ENCODE results near the gene CFAP58. TPM values are rescaled to one million over a fixed set of nuclear protein-coding genes. Genes with fewer than 3 reads are reported as not detected.

Gene CFAP58
- total RNA-seq, 2 experiments from 2014 or later: 0.60 to 0.64 TPM

GRCh38 chr10:104368381-104368780, 14.7 kb downstream of the CFAP58 start:
- POLR2A ChIA-PET: interaction anchor here (0.6 kb wide), 1 partner anchor 90 kb away, joined by 3 read pairs; no protein-coding TSS in a partner anchor
- peaks cover 2% of the 10 kb centered on the region for H3K9me3 Mint-ChIP-seq (ENCODE audit: low read depth)
- CTCF ChIA-PET: interaction anchor here (0.7 to 1.6 kb wide), 5 partner anchors 17 to 95 kb away, joined by 3 to 7 read pairs (median 4); no protein-coding TSS in a partner anchor
- H3K4me1 Mint-ChIP-seq: no peaks in the 10 kb centered on the region
- H3K36me3 Mint-ChIP-seq (ENCODE audit: low read depth): no peaks in the 10 kb centered on the region
- no peak overlapping the region for H3K27ac Mint-ChIP-seq
- ATAC-seq (no peak), DNase-seq (no peak)
- H3K27me3 Mint-ChIP-seq: peaks cover 11% of the 10 kb centered on the region
- intact Hi-C loops (cut with DNase I, micrococcal nuclease): no loop called here
- no peak overlapping the region for H3K4me3 Mint-ChIP-seq

- no peaks in the 10 kb centered on the region for H3K4me1 Mint-ChIP-seq
- H3K36me3 Mint-ChIP-seq (ENCODE audit: low read depth): no peaks in the 10 kb centered on the region
- no peak for DNase-seq
- H3K4me3 Mint-ChIP-seq: no peak overlapping the region
- CTCF ChIA-PET: interaction anchor here (0.7 to 1.6 kb wide), 2 partner anchors 9 to 123 kb away, joined by 3 read pairs; no protein-coding TSS in a partner anchor
- no peak for ATAC-seq
- H3K9me3 Mint-ChIP-seq (ENCODE audit: low read depth): peaks cover 2% of the 10 kb centered on the region
- H3K27ac Mint-ChIP-seq: no peak overlapping the region
- H3K27me3 Mint-ChIP-seq: peaks cover 13% of the 10 kb centered on the region
- POLR2A ChIA-PET: no interaction called here
- intact Hi-C loops (cut with DNase I, micrococcal nuclease): no loop called here
Measured at GRCh38 chr10:104371753-104372152, 18.1 kb downstream of the CFAP58 start.

GRCh38 chr10:104374591-104374990, 21.0 kb downstream of the CFAP58 start:
- H3K27me3 Mint-ChIP-seq: peaks cover 17% of the 10 kb centered on the region
- ChIA-PET CTCF (no interaction called here), POLR2A (no interaction called here)
- H3K4me1 Mint-ChIP-seq: no peaks in the 10 kb centered on the region
- H3K9me3 Mint-ChIP-seq (ENCODE audit: low read depth): peaks cover 2% of the 10 kb centered on the region
- no peak overlapping the region for H3K27ac Mint-ChIP-seq
- no peak overlapping the region for H3K4me3 Mint-ChIP-seq
- ATAC-seq (no peak), DNase-seq (no peak)
- intact Hi-C loops (cut with DNase I, micrococcal nuclease): no loop called here
- no peaks in the 10 kb centered on the region for H3K36me3 Mint-ChIP-seq (ENCODE audit: low read depth)

- Mint-ChIP-seq H3K4me1 (no peaks in the 10 kb centered on the region), H3K27me3 (peaks cover 13% of the 10 kb centered on the region), H3K9me3 (ENCODE audit: low read depth) (no peaks in the 10 kb centered on the region), H3K4me3 (no peak overlapping the region), H3K36me3 (ENCODE audit: low read depth) (no peaks in the 10 kb centered on the region), H3K27ac (no peak overlapping the region)
- intact Hi-C loops (cut with DNase I, micrococcal nuclease): no loop called here
- ATAC-seq: no peak
- ChIA-PET POLR2A (no interaction called here), CTCF (interaction anchor here (0.7 to 1.2 kb wide), 3 partner anchors 11 to 93 kb away, joined by 3 to 4 read pairs (median 4); no protein-coding TSS in a partner anchor)
- no peak for DNase-seq
Measured at GRCh38 chr10:104376784-104377300, 23.2 kb downstream of the CFAP58 start.

GRCh38 chr10:104380336-104380735, 26.7 kb downstream of the CFAP58 start:
- H3K36me3 Mint-ChIP-seq (ENCODE audit: low read depth): no peaks in the 10 kb centered on the region
- H3K27ac Mint-ChIP-seq: no peak overlapping the region
- H3K9me3 Mint-ChIP-seq (ENCODE audit: low read depth): no peaks in the 10 kb centered on the region
- H3K4me1 Mint-ChIP-seq: no peaks in the 10 kb centered on the region
- ATAC-seq (no peak), DNase-seq (no peak)
- intact Hi-C loops (cut with DNase I, micrococcal nuclease): no loop called here
- POLR2A ChIA-PET: interaction anchor here (0.6 kb wide), 1 partner anchor 175 kb away, joined by 5 read pairs; no protein-coding TSS in a partner anchor
- peaks cover 12% of the 10 kb centered on the region for H3K27me3 Mint-ChIP-seq
- H3K4me3 Mint-ChIP-seq: no peak overlapping the region
- CTCF ChIA-PET: interaction anchor here (0.7 to 2.1 kb wide), 4 partner anchors 9 to 169 kb away, joined by 3 to 6 read pairs (median 3); no protein-coding TSS in a partner anchor

GRCh38 chr10:104387130-104387888, 33.7 kb downstream of the CFAP58 start:
- Mint-ChIP-seq H3K27ac (no peak overlapping the region), H3K36me3 (ENCODE audit: low read depth) (no peaks in the 10 kb centered on the region), H3K27me3 (peaks cover 12% of the 10 kb centered on the region), H3K4me3 (no peak overlapping the region), H3K9me3 (ENCODE audit: low read depth) (no peaks in the 10 kb centered on the region), H3K4me1 (peaks cover 13% of the 10 kb centered on the region)
- no peak for ATAC-seq
- no peak for DNase-seq
- ChIA-PET POLR2A (no interaction called here), CTCF (interaction anchor here (0.7 to 1.4 kb wide), 4 partner anchors 13 to 96 kb away, joined by 3 to 4 read pairs (median 4); no protein-coding TSS in a partner anchor)
- intact Hi-C loops (cut with DNase I, micrococcal nuclease): no loop called here

GRCh38 chr10:104388830-104389229, 35.2 kb downstream of the CFAP58 start:
- no peaks in the 10 kb centered on the region for H3K36me3 Mint-ChIP-seq (ENCODE audit: low read depth)
- DNase-seq (no peak), ATAC-seq (no peak)
- H3K9me3 Mint-ChIP-seq (ENCODE audit: low read depth): no peaks in the 10 kb centered on the region
- H3K27me3 Mint-ChIP-seq: peaks cover 16% of the 10 kb centered on the region
- no peak overlapping the region for H3K4me3 Mint-ChIP-seq
- ChIA-PET CTCF (no interaction called here), POLR2A (no interaction called here)
- H3K27ac Mint-ChIP-seq: no peak overlapping the region
- intact Hi-C loops (cut with DNase I, micrococcal nuclease): no loop called here
- H3K4me1 Mint-ChIP-seq: peaks cover 13% of the 10 kb centered on the region

- intact Hi-C loops (cut with DNase I, micrococcal nuclease): no loop called here
- DNase-seq (peak; percentile 7), ATAC-seq (peak; percentile 36)
- Mint-ChIP-seq H3K36me3 (ENCODE audit: low read depth) (no peaks in the 10 kb centered on the region), H3K27me3 (peaks cover 13% of the 10 kb centered on the region), H3K4me3 (no peak overlapping the region), H3K4me1 (peaks cover 13% of the 10 kb centered on the region), H3K9me3 (ENCODE audit: low read depth) (no peaks in the 10 kb centered on the region), H3K27ac (no peak overlapping the region)
- POLR2A ChIA-PET: interaction anchor here (0.7 kb wide), 1 partner anchor 1749 kb away, joined by 4 read pairs; no protein-coding TSS in a partner anchor
- CTCF ChIA-PET: no interaction called here
Measured at GRCh38 chr10:104391150-104391968, 37.7 kb downstream of the CFAP58 start.

GRCh38 chr10:104391969-104392296, 38.3 kb downstream of the CFAP58 start:
- no peaks in the 10 kb centered on the region for H3K36me3 Mint-ChIP-seq (ENCODE audit: low read depth)
- no peak overlapping the region for H3K4me3 Mint-ChIP-seq
- ATAC-seq (no peak), DNase-seq (no peak)
- H3K4me1 Mint-ChIP-seq: peaks cover 13% of the 10 kb centered on the region
- no peaks in the 10 kb centered on the region for H3K9me3 Mint-ChIP-seq (ENCODE audit: low read depth)
- H3K27ac Mint-ChIP-seq: no peak overlapping the region
- ChIA-PET POLR2A (interaction anchor here (0.7 kb wide), 1 partner anchor 1748 kb away, joined by 4 read pairs; no protein-coding TSS in a partner anchor), CTCF (no interaction called here)
- peaks cover 13% of the 10 kb centered on the region for H3K27me3 Mint-ChIP-seq
- intact Hi-C loops (cut with DNase I, micrococcal nuclease): no loop called here

GRCh38 chr10:104393387-104393786, 39.8 kb downstream of the CFAP58 start:
- POLR2A ChIA-PET: no interaction called here
- no peak overlapping the region for H3K27ac Mint-ChIP-seq

GRCh38 chr10:104396581-104396980, 42.9 kb downstream of the CFAP58 start:
- POLR2A ChIA-PET: no interaction called here
- intact Hi-C loops (cut with DNase I, micrococcal nuclease): no loop called here

More at GRCh38 chr10:104393387-104393786, 39.8 kb downstream of the CFAP58 start:
- ATAC-seq: no peak
- Mint-ChIP-seq H3K4me3 (no peak overlapping the region), H3K36me3 (ENCODE audit: low read depth) (no peaks in the 10 kb centered on the region), H3K9me3 (ENCODE audit: low read depth) (no peaks in the 10 kb centered on the region), H3K27me3 (peaks cover 22% of the 10 kb centered on the region), H3K4me1 (peaks cover 4% of the 10 kb centered on the region)
- CTCF ChIA-PET: interaction anchor here (0.6 to 1.9 kb wide), 5 partner anchors 9 to 708 kb away, joined by 3 to 5 read pairs (median 3); no protein-coding TSS in a partner anchor
- intact Hi-C loops (cut with DNase I, micrococcal nuclease): no loop called here
- no peak for DNase-seq

More at GRCh38 chr10:104396581-104396980, 42.9 kb downstream of the CFAP58 start:
- H3K36me3 Mint-ChIP-seq (ENCODE audit: low read depth): no peaks in the 10 kb centered on the region
- no peaks in the 10 kb centered on the region for H3K9me3 Mint-ChIP-seq (ENCODE audit: low read depth)
- H3K4me1 Mint-ChIP-seq: peaks cover 2% of the 10 kb centered on the region
- H3K4me3 Mint-ChIP-seq: no peak overlapping the region
- peaks cover 24% of the 10 kb centered on the region for H3K27me3 Mint-ChIP-seq
- DNase-seq (no peak), ATAC-seq (no peak)
- H3K27ac Mint-ChIP-seq: no peak overlapping the region
- CTCF ChIA-PET: interaction anchor here (1.0 kb wide), 1 partner anchor 28 kb away, joined by 3 read pairs; no protein-coding TSS in a partner anchor

Data from activated CD4-positive, alpha-beta T cell treated with anti-CD3 and anti-CD28 coated beads for 36 hours (primary cell).